OCI-LY1 (cell line): ENCODE results near the gene NOSTRIN.

Source experiments
- H2AFZ ChIP-seq: fragments of 200-600 bp; sonication (generic), shearing (Covaris generic); 2 replicates; pipeline ENCODE4 v1.6.0; 2014; ENCODE audit warnings: antibody characterized with exemption, mild to moderate bottlenecking, low read length
- H3F3A ChIP-seq: fragments of 200-600 bp; sonication (generic), shearing (Covaris generic); 2 replicates; pipeline ENCODE4 v1.6.0; 2014; ENCODE audit warnings: mild to moderate bottlenecking, antibody characterized with exemption, low read length, moderate library complexity; ENCODE audit not compliant: insufficient read depth
- H3K27ac ChIP-seq: fragments of 200-600 bp; sonication (generic); 2 replicates; pipeline ENCODE4 v1.5.1; 2014; ENCODE audit warnings: low read length, mixed run types, mild to moderate bottlenecking, low read depth; ENCODE audit not compliant: poor library complexity, severe bottlenecking
- H3K27me3 ChIP-seq: fragments of 200-600 bp; sonication (generic); 2 replicates; pipeline ENCODE4 v1.6.0; 2014; ENCODE audit warnings: antibody characterized with exemption, mild to moderate bottlenecking, low read length, moderate library complexity; ENCODE audit not compliant: insufficient read depth
- H3K36me3 ChIP-seq: fragments of 200-600 bp; sonication (generic); 2 replicates; pipeline ENCODE4 v1.6.1; 2014; ENCODE audit warnings: mild to moderate bottlenecking, antibody characterized with exemption, low read length, moderate library complexity, mixed read lengths; ENCODE audit not compliant: insufficient read depth
- H3K4me1 ChIP-seq: fragments of 200-600 bp; sonication (generic); 2 replicates; pipeline ENCODE4 v1.5.1; 2014; ENCODE audit warnings: mild to moderate bottlenecking, low read length, moderate library complexity; ENCODE audit not compliant: insufficient read depth, severe bottlenecking
- H3K4me2 ChIP-seq: fragments of 200-600 bp; sonication (generic), shearing (Covaris generic); 2 replicates; pipeline ENCODE4 v1.6.1; 2014; ENCODE audit warnings: low read length
- H3K4me3 ChIP-seq: fragments of 200-600 bp; sonication (generic); 2 replicates; pipeline ENCODE4 v1.5.1; 2014; ENCODE audit warnings: low read length, low read depth, mild to moderate bottlenecking, mixed read lengths; ENCODE audit not compliant: poor library complexity, severe bottlenecking
- H3K79me2 ChIP-seq: fragments of 200-600 bp; shearing (Covaris generic); 2 replicates; pipeline ENCODE4 v1.6.1; 2016; ENCODE audit warnings: mixed run types, low read length, mixed read lengths; ENCODE audit not compliant: insufficient read depth
- H3K9ac ChIP-seq: fragments of 200-600 bp; sonication (generic), shearing (Covaris generic); 2 replicates; pipeline ENCODE4 v1.6.1; 2014; ENCODE audit warnings: mild to moderate bottlenecking, low read length, mixed read lengths
- H3K9me2 ChIP-seq: fragments of 200-600 bp; sonication (generic), shearing (Covaris generic); 2 replicates; pipeline ENCODE4 v1.6.1; 2014; ENCODE audit warnings: low read depth, mild to moderate bottlenecking, low read length, mixed read lengths
- H3K9me3 ChIP-seq: fragments of 200-600 bp; shearing (Covaris generic); 2 replicates; pipeline ENCODE4 v1.6.1; 2014; ENCODE audit warnings: low read length, mixed read lengths
- H4K20me1 ChIP-seq: fragments of 200-600 bp; sonication (generic), shearing (Covaris generic); 2 replicates; pipeline ENCODE4 v1.6.0; 2016; ENCODE audit warnings: mild to moderate bottlenecking, low read length; ENCODE audit not compliant: insufficient read depth
- EZH2 ChIP-seq: fragments of 200-600 bp; sonication (generic), shearing (Covaris generic); IDR thresholded peaks from 2 replicates; pipeline ENCODE4 v1.8.0; 2017; ENCODE audit warnings: borderline replicate concordance, mixed run types, mild to moderate bottlenecking, antibody characterized with exemption, low read length, moderate library complexity, mixed read lengths
- TF ChIP-seq, protein P1 (sequence below): fragments of 200-600 bp; sonication (generic), shearing (Covaris generic); IDR thresholded peaks from 2 replicates; pipeline ENCODE4 v1.5.1; 2017; ENCODE audit warnings: mild to moderate bottlenecking, antibody characterized with exemption, low read length, moderate library complexity, mixed read lengths

Gene NOSTRIN

DNA sequence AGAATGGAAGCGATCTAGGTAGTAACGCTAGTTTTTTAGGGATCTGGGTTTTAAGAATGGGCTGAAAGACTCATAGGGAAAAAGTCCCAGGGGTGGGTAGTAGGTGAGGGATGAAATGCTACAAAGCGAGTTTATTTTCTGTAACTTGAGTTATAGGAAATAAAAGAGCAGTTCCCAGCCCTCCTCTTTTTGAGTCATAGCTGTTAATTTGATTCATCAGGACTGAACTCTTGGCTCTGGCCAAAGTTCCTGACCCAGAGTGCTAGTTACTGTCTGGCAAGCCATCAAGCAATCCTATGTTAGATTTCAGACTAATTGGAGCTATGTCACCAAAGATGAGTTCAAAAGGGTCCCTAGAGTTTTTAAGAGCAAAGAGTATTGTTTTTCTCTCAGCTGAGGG, 17.4 kb upstream of the NOSTRIN start:
- Histone ChIP-seq H3K9me3 (no peaks in the 10 kb centered on the region), H3K9me2 (no peaks in the 10 kb centered on the region), H3K4me1 (no peaks in the 10 kb centered on the region), H3F3A (no peaks in the 10 kb centered on the region), H3K79me2 (no peaks in the 10 kb centered on the region), H4K20me1 (no peaks in the 10 kb centered on the region), H3K27ac (no peak overlapping the region), H3K36me3 (no peaks in the 10 kb centered on the region), H2AFZ (no peak overlapping the region), H3K4me2 (no peak overlapping the region), H3K27me3 (no peaks in the 10 kb centered on the region), H3K4me3 (no peak overlapping the region), H3K9ac (no peak overlapping the region)
- TF ChIP-seq EZH2, result no peak
- TF ChIP-seq, protein P1, sequence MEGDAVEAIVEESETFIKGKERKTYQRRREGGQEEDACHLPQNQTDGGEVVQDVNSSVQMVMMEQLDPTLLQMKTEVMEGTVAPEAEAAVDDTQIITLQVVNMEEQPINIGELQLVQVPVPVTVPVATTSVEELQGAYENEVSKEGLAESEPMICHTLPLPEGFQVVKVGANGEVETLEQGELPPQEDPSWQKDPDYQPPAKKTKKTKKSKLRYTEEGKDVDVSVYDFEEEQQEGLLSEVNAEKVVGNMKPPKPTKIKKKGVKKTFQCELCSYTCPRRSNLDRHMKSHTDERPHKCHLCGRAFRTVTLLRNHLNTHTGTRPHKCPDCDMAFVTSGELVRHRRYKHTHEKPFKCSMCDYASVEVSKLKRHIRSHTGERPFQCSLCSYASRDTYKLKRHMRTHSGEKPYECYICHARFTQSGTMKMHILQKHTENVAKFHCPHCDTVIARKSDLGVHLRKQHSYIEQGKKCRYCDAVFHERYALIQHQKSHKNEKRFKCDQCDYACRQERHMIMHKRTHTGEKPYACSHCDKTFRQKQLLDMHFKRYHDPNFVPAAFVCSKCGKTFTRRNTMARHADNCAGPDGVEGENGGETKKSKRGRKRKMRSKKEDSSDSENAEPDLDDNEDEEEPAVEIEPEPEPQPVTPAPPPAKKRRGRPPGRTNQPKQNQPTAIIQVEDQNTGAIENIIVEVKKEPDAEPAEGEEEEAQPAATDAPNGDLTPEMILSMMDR, result no peak

DNA sequence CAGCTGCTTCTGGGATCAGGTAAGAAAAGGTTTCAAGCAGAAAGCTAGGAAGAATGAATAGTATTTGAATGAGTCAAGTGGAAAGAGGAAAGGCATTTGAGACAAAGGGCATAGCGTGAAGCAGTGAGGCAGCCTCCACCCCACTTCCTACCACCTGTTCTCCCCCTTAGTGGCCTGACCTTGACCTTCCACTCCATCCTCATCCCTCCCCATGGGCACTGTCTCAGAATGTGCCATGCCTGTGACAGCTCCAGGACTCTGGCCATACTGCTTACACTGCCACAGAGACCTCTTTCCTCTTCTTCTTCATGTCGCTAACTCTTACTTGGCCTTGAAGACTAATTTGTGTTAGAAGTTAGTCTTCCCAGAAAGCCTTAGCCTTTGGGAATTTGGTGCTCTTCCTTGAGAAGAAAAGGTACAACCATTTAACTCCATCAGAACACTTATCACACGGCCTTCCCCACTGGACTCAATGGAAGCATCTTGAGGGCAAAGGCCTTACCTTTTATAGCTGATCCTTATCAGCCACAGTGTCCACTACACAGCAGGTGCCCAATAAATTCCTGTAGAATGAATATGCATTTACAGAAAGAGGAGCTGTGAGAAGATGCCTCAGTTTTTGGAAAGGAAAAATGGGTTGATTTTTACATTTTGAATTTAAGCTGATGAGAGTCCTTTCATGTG, 15.2 kb upstream of the NOSTRIN start:
- Histone ChIP-seq H3K36me3 (no peaks in the 10 kb centered on the region), H3K9me2 (no peaks in the 10 kb centered on the region), H3K9me3 (no peaks in the 10 kb centered on the region), H3F3A (no peaks in the 10 kb centered on the region), H2AFZ (no peak overlapping the region), H3K4me2 (no peak overlapping the region), H3K27me3 (no peaks in the 10 kb centered on the region), H3K9ac (no peak overlapping the region), H3K4me3 (no peak overlapping the region), H4K20me1 (no peaks in the 10 kb centered on the region), H3K27ac (no peak overlapping the region), H3K79me2 (no peaks in the 10 kb centered on the region), H3K4me1 (no peaks in the 10 kb centered on the region)
- TF ChIP-seq EZH2, result no peak
- TF ChIP-seq, protein P1, result no peak

- Histone ChIP-seq H3K27me3 (no peaks in the 10 kb centered on the region), H3K9me3 (no peaks in the 10 kb centered on the region), H3K27ac (no peak overlapping the region), H3K9me2 (no peaks in the 10 kb centered on the region), H4K20me1 (no peaks in the 10 kb centered on the region), H3K79me2 (no peaks in the 10 kb centered on the region), H2AFZ (no peak overlapping the region), H3K9ac (no peak overlapping the region), H3K4me3 (no peak overlapping the region), H3K4me1 (no peaks in the 10 kb centered on the region), H3F3A (no peaks in the 10 kb centered on the region), H3K4me2 (no peak overlapping the region), H3K36me3 (no peaks in the 10 kb centered on the region)
- TF ChIP-seq, protein P1, result no peak
- no peak for TF ChIP-seq EZH2
Observed at GRCh38 chr2:168787782-168788376, 14.6 kb upstream of the NOSTRIN start.
